ENCODE results near the gene CALHM5.

CALHM5 gene

GRCh38 chr6:116530436-116530835, 19.0 kb downstream of the CALHM5 start (continued):
- TF ChIP-seq ZBTB17 (tag by site-specific recombination; IDR thresholded peaks at IDR 0.05) (peak; percentile 60; the same call in 1 of the 2 replicates), PRDM6 (tag by site-specific recombination; IDR thresholded peaks at IDR 0.05) (peak; percentile 98), TCF7L2 (IDR thresholded peaks at IDR 0.05; ENCODE audit: borderline replicate concordance, low read depth, low read length) (peak; percentile 97), ZSCAN23 (tag by site-specific recombination; IDR thresholded peaks at IDR 0.05) (no peak), ZNF350 (tag by site-specific recombination; IDR thresholded peaks at IDR 0.05) (no peak), REPIN1 (tag by site-specific recombination; IDR thresholded peaks at IDR 0.05; ENCODE audit: low read depth) (0 out of 2 replicates have a peak, but pooled peaks have one; percentile 39), ZNF843 (tag by site-specific recombination; IDR thresholded peaks at IDR 0.05) (peak; percentile 85), ZNF26 (tag by site-specific recombination; IDR thresholded peaks at IDR 0.05) (no peak), ZNF433 (tag by site-specific recombination; IDR thresholded peaks at IDR 0.05; ENCODE audit: low read depth) (no peak), ZNF311 (tag by site-specific recombination; IDR thresholded peaks at IDR 0.05; ENCODE audit: borderline replicate concordance) (no peak), GLI2 (tag by site-specific recombination; IDR thresholded peaks at IDR 0.05; ENCODE audit: borderline replicate concordance, low read depth) (peak; percentile 75; the same call in 1 of the 2 replicates), IKZF3 (tag by site-specific recombination; IDR thresholded peaks at IDR 0.05) (peak; percentile 75; the same call in 1 of the 2 replicates), ZSCAN18 (tag by site-specific recombination; IDR thresholded peaks at IDR 0.05) (no peak), INSM2 (tag by site-specific recombination; IDR thresholded peaks at IDR 0.05) (peak; percentile 67), KLF10 (tag by site-specific recombination; IDR thresholded peaks at IDR 0.05) (peak; percentile 31; the same call in 1 of the 2 replicates), ZEB2 (tag by site-specific recombination; IDR thresholded peaks at IDR 0.05) (peak; percentile 60), ZNF366 (tag by site-specific recombination; conservative IDR thresholded peaks at IDR 0.05) (peak; percentile 30; the same call in 1 of the 2 replicates), ZNF292 (tag by site-specific recombination; IDR thresholded peaks at IDR 0.05; ENCODE audit: borderline replicate concordance, low read depth) (no peak), ZBTB11 (tag by site-specific recombination; conservative IDR thresholded peaks at IDR 0.05; ENCODE audit: low read depth) (no peak), ZNF449 (tag by site-specific recombination; IDR thresholded peaks at IDR 0.05) (peak; percentile 37; the same call in 1 of the 2 replicates), ZNF544 (tag by site-specific recombination; IDR thresholded peaks at IDR 0.05) (no peak), ZNF837 (tag by site-specific recombination; IDR thresholded peaks at IDR 0.05) (no peak), TSHZ1 (tag by site-specific recombination; IDR thresholded peaks at IDR 0.05; ENCODE audit: borderline replicate concordance) (peak; percentile 82; the same call in 1 of the 2 replicates), ZNF211 (tag by site-specific recombination; IDR thresholded peaks at IDR 0.05; ENCODE audit: low read depth) (no peak), WT1 (tag by site-specific recombination; IDR thresholded peaks at IDR 0.05) (peak; percentile 81)
